Right renal pelvis (tissue), 4 donors: ENCODE data around the gene PLPPR3. TPM values are rescaled to one million over a fixed set of nuclear protein-coding genes. Genes with fewer than 3 reads are reported as not detected.

Experiments used
- DNase-seq, 4 donors: peaks; one replicate each; pipeline ENCODE4 v3.0.0-alpha.2; 2013; ENCODE audit warnings: low read depth in 4 of 4, low spot score in 3 of 4, missing footprints in 1 of 4
- polyA plus RNA-seq, 4 donors: library from polyadenylated mRNA; unstranded; fragments of 120-200 nt; gene quantifications; one replicate each; pipeline ENCODE4 v1.2.1, GENCODE V29; 2013; ENCODE audit not compliant: insufficient read length in 4 of 4

PLPPR3 gene
- polyA plus RNA-seq, 4 donors, result 8.6 to 19.1 (median 13.6) TPM

DNA sequence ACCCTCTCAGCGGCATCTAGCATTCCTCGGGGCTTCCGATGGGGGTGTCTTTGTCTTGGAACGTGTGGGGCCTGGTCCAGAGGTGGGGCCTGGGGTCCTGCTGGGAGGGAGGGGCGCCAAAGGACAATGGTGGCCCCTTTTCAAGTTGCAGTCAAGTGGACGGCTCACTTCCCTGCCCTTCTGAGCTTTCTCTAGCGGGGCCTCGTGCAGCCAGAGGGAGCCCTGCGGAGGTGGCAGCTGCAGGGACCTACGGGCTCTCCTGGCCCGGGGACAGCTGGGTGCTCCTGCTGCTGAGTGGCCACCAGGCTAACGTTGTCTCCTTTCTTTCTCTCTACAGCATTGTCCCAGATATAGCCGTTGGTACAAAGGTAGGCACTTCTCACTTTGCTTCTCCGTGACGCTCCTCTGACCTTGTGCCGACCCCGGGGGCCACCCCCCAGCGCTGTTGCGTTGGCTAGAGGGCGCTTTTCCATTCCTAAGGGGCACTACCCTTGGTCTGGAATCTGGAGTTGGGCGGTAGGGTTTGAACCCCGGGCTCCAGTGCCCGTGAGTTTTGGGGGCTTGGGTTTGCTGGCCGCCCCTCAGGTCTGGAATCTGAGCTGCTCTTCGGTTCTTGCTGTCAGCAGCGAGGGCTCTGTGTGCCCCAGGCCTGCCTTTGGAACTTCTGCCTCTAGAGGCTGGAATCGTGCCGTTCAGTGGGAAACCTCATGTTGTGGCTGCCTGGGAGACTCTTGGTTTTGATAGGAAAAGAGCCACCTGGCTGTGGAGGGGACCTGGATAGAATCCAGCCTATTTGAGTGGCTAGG lies 22.5 kb downstream of the PLPPR3 start:
- DNase-seq, result no peak

DNA sequence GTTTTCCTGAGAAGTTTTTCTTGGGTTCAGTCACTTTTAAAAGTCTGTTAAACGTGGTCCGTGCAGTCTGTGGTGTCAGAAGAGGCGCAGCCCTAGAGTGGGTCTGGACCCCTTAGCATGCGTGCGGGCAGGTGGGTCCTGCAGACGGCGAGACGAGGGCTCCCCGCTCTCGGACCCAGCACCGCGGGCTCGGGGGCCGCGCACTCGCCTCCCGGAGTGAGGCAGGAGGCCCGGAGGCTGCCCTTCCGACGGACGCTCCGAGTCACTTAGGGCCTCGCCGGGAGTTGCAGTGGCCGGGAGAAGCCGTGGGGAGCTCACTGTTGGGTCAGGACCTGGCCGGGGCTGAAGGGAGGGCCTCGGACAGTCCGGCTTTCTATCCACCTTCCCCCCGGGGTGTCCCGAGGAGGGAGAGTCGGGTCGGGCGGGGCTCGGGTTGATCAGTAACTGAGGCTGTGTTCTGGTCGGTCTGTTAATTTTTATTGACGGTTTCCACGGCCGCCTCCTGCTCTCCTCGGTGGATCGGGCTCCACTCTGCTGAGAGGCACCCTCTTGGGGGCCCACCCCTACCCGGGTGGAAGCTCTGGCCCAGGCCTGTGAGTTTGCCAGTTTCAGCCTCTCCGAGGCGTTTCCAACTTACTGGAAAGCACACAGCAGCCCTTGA lies 23.2 kb downstream of the PLPPR3 start:
- no peak for DNase-seq

DNA sequence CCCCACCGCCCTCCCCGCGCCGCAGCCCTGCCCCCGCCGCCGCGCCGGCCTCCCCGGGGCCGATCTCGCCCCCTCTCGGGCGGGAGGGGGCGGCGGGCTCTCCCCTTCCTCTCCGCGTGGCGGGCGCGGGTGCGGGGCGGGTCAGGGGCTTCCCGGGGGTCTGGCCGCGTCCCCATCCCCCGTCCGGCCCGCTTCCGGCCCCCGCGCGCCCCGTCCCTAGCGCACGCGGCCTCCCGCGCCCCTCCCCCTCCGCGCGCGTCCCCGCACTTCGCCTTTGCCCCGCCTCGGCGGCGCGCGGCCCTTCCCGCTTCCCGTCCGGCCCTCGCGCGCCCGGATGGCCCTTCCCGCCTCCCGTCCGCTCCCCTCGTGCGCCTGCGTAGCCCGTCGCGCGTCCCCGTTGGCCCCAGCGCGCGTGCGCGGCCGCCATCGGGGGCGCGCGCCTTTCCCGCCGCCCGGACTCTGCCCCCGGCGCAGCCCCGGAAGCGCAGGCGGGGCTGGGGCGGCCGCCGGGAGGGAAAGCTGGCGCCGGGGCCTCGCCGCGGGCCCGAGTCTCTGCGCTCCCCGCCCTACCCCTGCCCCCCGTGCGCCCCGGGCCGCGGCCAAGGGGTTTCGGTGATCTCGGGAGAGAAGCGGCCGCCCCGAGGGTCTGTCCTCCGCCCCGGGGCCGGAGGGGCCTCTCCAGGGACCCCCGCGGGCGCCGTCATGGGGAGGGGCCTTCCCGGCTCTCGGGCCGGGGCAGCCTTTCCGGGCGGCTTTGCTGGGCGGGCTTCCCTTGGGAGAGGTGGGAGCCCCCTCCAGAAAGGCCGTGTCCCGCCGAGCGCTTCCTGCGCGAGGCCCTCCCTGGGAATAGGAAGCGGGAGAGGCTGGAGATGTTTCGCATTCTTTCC lies 24.0 kb downstream of the PLPPR3 start:
- DNase-seq, result peak; percentile 74 to 85 (median 80)

DNA sequence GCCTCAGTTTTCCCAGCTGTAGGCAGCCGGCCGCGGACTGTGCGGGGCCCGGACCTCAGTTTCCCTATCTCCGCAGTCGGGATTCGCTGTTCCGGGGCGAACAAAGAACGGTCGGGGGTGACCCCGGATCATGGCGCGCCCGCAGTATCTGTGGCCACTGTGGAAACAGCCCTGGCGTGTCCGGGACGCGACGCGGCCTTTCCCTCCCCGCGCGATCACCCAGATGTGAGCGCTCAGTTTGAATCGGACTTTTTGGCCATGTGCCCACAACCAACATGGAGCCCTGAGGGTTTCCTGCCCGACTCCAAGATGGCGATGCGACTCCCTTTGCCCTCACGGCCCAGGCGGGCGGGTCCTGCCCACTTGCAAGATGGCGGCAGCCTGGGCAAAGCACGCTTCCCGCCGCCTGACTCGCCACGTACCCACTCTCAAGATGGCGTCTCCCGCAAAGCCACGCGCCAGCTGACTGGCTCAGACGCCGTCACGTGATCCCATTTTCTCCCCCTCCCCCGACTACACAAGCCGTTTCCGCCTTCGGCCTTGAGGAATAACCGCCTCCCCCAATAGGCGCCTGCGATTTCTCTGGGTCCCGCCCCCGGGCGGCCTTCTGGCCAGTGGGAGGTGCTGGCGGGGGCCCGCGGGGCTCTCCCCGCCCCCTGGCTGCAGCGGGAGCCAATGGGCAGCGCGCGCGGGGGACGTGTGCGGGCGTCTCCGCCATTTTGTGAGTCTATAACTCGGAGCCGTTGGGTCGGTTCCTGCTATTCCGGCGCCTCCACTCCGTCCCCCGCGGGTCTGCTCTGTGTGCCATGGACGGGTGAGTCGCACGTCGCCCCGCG lies 24.8 kb downstream of the PLPPR3 start, which contains the start of gene PTBP1:
TSS of gene PTBP1 (plus strand) at position 761 of the 836 bp plus-strand sequence. CDS start at position 807, 46 bp downstream.
- DNase-seq, result peak; percentile 99 to 100 (median 99)

DNA sequence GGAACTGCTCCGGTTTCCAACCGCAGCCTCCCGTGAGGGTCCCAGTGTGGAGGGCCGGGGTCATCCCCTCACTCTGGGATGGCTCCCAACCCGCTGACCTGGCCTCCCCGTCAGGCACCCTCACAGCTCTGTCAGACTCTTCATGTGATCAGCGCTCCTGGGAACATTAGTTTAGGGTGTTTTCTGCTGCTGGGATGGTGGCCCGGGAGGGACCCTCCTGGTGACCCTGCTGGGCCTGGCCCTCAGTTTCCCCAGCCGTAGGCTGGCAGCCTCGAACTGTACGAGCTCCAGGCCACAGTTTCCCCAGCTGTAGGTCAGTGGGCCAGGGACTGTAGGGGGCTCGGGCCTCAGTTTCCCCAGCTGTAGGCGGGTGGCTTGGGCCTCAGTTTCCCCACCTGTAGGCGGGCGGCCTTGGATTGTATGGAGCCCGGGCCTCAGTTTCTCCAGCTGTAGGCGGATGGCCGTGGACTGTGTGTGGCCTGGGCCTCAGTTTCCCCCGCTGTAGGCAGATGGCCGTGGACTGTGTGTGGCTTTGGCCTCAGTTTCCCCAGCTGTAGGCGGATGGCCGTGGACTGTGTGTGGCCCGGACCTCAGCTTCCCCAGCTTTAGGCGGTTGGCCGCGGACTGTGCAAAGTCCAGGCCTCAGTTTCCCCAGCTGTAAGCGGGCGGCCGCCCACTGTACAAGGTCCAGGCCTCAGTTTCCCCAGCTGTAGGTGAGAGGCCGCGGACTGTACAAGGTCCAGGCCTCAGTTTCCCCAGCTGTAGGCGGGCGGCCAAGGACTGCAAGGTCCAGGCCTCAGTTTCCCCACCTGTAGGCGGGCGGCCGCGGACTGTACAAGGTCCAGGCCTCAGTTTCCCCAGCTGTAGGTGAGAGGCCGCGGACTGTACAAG lies 25.8 kb downstream of the PLPPR3 start:
- no peak for DNase-seq

DNA sequence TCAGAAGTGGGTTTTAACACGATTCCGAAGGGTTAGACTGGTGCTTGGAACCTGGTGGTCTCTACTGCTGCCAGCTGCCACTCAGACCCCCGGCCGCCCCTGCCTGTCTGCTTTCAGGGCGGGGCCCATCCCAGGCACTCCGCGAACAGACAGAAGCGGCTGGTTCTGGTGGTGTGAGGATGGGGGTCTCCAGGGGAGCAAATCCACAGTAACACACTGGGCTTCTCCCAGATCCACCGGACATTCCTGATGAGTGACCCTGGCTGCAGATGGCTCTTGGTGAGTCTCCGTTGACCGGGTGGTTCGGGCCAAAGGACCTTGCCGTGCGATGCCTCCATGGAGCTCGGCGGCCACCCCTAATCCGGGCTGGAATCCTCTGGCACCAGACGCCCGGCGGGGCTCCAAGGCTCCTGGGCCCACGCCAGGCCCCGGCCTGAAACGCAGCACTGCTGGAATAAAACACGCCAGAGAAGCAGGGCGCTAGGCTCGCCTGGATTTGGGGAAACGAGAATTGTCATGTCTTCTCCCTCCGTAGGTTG lies 26.6 kb downstream of the PLPPR3 start:
- DNase-seq, result no peak

DNA sequence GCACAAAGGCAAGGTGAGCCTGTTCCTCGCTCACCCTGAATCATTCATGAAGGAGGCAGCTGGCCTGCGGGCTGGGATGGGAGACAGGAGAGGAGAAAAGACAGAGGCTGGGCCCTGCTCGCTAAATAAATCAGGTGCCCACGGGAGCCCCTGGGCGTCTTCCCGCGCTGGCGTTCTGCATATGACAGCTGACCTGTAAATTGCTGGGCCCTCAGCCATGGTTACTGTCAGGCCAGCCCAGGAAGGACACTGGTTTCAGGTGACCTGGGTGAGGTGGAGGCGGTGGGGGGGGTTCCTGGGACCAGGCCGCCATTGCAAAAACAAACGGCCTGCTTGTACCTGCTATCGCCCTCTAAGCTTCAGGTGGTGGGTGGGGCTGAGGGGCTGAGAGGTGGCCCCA lies 27.9 kb downstream of the PLPPR3 start:
- DNase-seq, result no peak

DNA sequence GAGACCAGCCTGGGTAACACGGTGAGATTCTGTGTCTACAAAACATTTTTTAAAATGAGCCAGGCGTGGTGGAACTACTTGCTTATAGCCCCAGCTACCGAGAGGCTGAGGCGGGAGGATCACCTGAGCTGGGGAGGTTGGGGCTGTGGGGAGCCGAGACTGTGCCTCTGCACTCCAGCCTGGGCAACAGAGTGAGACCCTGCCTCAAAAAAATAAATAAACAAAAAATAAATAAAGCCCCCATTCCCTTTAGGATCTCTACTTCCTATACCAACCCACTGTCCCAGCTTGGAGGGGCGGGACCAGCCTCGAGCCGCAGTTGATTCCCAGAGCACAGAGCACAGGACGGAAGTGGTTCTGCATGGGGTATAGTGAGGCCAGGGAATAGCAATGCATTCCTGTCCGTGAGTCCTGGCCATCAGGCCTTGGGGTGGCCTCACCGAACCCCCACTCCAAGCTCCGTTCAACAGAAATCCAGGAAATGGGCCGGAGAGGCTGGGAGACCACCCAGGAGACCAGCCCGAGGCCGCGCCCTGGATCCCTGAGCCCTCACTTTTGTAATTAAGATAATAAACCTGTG lies 29.4 kb downstream of the PLPPR3 start:
- DNase-seq, result no peak

DNA sequence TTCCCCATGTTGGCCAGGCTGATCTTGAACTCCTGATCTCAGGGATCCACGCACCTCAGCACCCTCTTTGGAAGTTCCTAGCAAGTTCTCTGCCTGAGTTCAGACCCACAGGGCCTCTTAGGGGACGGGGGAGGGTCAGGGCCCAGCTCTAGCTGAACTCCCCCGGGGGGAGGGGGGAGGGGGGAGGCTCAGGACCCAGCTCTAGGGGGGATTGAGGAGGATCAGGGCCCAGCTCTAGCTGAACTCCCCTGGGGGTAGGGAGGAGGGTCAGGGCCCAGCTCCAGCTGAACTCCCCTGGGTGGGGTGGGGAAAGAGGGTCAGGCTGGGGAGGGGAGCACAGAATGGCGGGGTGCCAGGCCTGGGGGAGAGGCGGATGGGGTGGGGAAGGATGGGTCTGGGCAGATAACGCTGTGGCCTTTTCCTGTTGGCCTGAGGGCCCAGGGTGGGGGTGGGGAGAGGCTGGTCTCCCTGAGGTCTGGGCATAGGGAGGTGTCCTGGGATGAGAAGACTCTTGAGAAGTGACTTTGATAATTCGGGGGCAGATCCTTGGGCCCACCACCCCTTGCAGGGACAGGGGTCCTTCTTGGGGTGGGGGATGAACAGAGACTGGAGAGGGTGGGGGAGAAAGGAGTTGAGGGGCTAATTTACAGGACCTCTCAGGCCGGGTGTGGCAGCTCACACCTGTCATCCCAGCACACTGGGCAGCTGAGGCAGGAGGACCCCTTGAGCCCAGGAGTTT lies 30.0 kb downstream of the PLPPR3 start:
- DNase-seq, result no peak

DNA sequence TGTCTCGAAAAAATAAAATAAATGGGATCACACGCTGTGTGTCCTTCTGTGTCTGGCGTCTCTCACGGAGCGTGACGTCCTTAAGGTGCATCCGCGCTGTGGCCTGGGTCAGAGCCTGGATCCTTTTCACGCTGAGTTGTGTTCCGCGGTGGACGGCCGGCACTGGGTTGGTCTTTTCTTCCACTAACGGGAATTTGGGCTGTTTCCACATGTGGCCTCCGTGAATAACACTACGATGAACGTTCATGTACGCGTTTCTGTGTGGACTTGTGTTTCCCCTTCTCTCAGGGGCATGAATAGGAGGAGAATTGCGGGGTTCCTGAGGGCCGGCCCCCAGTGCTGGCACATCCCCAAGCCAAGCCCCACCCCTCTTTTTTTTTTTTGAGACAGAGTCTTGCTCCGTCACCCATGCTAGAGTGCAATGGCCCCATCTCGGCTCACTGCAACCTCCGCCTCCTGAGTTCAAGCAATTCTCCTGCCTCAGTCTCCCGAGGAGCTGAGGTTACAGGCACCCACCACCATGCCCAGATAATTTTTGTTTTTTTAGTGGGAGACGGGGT lies 30.7 kb downstream of the PLPPR3 start:
- DNase-seq, result no peak

DNA sequence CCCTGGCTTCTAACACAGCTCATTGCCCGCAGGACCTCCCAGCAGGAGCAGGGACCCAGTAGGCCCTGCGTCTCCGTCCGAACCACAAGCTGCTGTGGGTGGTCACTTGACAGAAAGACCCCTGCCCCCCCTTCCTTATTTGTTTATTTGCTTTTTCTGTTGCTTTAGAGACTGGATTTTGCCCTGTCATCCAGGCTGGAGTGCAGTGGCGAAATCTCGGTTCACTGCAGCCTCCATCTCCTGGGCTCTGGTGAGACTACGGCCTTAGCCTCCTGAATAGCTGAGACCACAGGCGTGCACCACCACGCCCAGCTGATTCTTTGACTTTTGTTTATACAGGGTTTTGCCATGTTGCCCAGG lies 32.1 kb downstream of the PLPPR3 start:
- DNase-seq, result no peak

DNA sequence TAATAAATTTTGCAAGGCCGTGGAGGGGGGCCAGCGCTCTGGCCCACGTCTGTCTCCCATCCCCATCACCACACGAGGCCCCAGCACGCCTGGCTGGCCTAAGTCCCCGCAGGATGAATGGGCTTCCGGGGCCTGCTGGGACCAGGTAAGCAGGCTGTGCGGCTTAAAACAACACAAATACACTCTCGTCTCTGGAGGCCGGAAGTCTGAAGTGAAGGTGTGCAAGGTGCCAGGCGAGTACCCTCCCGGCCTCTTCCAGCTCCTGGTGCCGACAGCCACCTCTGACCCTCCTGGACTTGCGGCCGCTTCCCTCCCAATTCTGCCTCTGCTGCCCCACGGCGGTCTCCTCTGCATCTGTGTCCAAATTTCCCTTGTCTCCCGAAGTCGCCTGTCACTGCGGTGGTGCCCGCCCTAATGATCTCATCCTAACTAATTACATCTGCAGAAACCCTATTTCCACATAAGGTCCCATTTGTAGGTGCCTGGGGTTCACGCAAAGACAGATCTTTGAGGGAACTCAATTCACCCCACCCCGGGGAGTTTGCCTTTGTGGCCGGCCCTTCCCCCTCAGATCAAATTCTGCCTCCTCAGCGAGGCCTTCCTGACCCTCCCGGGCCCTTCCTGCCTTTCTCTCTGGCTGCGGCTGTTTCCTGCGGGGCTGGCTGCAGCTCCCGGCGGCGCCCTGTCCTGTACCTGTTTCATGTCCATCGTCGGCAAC lies 32.6 kb downstream of the PLPPR3 start:
- DNase-seq, result no peak

DNA sequence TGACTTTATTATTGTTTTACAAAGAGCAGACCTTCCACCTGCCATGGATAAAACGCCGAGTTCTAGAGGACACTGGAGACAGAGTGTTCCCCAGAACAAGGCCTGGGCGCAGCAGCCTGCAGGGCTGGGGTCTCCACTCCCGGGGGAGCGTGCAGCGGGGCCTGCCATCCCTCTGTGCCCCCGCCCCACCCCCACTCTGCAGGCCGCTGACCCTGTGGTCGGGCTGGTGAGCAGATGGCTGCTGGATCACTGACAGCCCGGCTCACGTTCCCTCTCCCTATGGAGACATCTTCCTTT lies 33.1 kb downstream of the PLPPR3 start:
- DNase-seq, result no peak

DNA sequence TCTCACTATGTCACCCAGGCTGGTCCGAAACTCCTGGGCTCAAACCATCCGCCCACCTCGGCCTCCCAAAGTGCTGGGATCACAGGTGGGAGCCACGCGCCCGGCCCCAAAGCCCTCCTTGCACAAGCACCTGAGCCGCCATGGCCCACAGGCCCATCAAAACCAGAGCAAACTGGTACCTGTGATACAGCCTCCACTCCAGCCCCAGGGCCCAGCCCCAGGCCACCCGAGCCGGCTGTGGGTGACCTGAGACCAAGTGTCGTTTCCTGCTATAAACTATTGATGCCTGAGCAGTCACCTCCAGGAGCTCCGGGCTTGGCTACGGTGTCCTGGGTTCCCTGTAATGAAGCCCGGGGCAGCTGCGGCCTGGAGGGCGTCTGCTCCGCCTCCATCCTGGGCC lies 34.2 kb downstream of the PLPPR3 start:
- no peak for DNase-seq

DNA sequence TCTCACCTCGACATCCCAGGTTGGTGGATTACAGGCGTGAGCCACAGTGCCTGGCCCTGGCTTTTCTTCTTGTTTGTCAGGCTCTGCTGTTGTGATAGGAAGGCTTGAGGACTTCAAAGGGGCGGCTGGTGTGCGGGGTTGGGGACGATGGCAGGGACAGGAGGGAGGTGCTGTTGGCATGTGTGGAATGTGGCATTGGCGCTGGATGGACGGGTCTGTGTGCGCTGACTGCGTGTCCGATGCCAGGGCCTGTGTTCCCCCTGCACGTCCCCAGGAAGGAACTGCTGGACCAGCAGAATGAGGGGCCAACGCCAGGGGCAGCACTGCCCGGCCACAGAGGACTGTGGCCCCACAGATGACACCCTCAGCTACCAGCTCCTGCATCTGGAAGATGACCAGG lies 37.2 kb downstream of the PLPPR3 start:
- DNase-seq, result no peak

DNA sequence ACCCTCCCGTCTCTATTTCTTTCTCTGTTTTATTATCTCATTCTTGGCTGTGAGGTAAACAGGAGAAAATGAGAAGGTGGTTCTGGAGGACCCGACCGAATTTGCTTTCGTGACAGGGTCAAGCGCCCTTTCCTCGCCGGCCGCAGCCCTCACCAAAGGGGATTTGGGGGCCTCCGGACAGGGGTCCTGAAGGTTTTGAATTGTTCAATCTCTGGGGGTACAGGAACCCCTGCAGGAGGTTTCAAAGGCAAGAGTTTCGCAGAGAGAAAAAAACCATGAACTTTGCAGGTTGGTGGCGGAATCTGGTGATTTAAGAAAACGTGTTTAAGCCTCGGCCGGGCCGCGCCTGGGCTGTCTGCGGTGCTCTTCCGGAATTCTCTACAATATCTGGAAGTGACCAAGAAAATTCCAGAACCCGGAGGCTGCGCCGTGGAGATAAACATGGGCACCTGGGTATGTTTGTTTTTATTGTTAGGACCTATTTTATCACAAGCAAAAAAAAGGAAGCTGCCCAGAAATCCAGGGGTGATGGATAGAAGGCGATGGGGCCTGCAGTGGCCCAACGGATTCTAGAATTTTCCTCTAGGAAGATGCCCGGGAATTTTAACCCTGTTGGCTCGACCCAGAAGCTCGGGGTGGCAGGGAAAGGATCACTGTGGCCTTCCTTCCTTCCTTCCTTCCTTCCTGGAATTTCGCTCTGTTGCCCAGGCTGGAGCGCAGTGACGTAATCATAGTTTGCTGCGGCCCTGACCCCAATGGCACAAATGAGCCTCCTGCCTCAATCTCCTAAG lies 38.7 kb downstream of the PLPPR3 start:
- no peak for DNase-seq
